Nephron (organoid): Measurements from ENCODE around the gene ARHGAP29.
A peak's percentile ranks its signal among the peaks of the same experiment; 100 is the strongest.

ENCODE experiments used
- H3K27ac Mint-ChIP-seq, 3 experiments: 2 replicates each; pipeline ENCODE4 v1.8.0; 2020; ENCODE audit warnings: mixed read lengths in 3 of 3, mild to moderate bottlenecking in 2 of 3, moderate library complexity in 1 of 3
- H3K27me3 Mint-ChIP-seq: 2 replicates; pipeline ENCODE4 v1.8.0; 2021; ENCODE audit warnings: low read depth, mild to moderate bottlenecking, moderate library complexity, mixed read lengths
- H3K36me3 Mint-ChIP-seq: 2 replicates; pipeline ENCODE4 v1.8.0; 2020; ENCODE audit warnings: low read depth, mixed read lengths
- H3K4me1 Mint-ChIP-seq: 2 replicates; pipeline ENCODE4 v1.8.0; 2020; ENCODE audit warnings: mixed read lengths
- H3K4me3 Mint-ChIP-seq, 3 experiments: 2 replicates each; pipeline ENCODE4 v1.8.0; 2020; ENCODE audit warnings: mild to moderate bottlenecking in 3 of 3, mixed read lengths in 3 of 3, moderate library complexity in 2 of 3
- H3K9me3 Mint-ChIP-seq: 2 replicates; pipeline ENCODE4 v1.8.0; 2020; ENCODE audit warnings: mixed read lengths
- TF ChIP-seq, protein P1 (sequence below), 3 experiments: fragments of 200-600 bp; sonication (generic); IDR thresholded peaks; one replicate each; pipeline ENCODE4 v1.5.0; 2021; ENCODE audit warnings: antibody characterized with exemption in 3 of 3; ENCODE audit not compliant: unreplicated experiment in 3 of 3

ARHGAP29 gene, protein sequence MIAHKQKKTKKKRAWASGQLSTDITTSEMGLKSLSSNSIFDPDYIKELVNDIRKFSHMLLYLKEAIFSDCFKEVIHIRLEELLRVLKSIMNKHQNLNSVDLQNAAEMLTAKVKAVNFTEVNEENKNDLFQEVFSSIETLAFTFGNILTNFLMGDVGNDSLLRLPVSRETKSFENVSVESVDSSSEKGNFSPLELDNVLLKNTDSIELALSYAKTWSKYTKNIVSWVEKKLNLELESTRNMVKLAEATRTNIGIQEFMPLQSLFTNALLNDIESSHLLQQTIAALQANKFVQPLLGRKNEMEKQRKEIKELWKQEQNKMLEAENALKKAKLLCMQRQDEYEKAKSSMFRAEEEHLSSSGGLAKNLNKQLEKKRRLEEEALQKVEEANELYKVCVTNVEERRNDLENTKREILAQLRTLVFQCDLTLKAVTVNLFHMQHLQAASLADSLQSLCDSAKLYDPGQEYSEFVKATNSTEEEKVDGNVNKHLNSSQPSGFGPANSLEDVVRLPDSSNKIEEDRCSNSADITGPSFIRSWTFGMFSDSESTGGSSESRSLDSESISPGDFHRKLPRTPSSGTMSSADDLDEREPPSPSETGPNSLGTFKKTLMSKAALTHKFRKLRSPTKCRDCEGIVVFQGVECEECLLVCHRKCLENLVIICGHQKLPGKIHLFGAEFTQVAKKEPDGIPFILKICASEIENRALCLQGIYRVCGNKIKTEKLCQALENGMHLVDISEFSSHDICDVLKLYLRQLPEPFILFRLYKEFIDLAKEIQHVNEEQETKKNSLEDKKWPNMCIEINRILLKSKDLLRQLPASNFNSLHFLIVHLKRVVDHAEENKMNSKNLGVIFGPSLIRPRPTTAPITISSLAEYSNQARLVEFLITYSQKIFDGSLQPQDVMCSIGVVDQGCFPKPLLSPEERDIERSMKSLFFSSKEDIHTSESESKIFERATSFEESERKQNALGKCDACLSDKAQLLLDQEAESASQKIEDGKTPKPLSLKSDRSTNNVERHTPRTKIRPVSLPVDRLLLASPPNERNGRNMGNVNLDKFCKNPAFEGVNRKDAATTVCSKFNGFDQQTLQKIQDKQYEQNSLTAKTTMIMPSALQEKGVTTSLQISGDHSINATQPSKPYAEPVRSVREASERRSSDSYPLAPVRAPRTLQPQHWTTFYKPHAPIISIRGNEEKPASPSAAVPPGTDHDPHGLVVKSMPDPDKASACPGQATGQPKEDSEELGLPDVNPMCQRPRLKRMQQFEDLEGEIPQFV

DNA sequence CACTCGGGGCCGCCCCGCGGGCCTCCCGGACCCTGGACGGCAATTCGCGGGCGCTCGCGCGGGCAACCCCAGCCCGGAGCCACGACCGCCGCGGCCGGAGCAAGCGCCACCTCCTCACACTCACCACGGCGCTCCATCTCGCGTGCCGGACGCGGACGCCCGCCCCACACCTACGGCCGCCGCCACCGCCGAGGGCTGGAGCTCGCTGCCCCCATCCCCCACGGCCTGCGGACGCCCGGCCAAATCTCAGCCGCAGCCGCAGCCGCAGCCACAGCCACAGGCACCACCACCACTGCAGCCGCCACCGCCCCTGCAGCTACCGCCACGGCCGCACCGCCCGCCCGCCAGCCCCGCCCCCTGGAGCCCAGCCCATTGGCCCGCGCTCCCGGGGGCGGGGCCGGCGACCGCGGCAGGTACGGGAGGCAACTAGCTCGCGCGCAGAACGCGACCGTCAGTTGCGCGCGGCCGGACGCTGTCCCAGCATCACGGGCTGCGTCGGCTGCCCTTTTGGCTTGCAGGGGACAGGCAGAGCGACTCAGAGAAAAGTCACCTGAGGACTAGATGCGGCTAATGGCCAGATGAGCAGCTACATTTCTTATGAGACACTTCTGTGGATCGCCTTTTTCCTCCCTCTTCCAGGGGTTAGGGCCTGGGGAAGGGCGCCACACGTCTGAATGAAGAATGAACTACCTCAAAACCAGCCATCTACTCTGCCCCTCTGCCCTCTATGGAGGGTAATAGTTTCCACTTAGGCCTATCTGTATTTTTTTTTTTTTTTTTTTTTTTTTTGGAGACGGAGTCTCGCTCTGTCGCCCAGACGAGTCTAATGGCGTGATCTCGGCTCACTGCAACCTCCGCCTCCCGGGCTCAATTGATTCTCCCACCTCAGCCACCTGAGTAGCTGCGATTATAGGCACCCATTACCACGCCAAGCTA is at the start of gene ARHGAP29:
Gene ARHGAP29, minus strand, starts transcription at position 294 of the 936 bp plus-strand sequence. CDS start 5,973 bp downstream, outside the sequence.
- Mint-ChIP-seq H3K4me3 (peak within 1 kb of the TSS; percentile 87 to 91 (median 91)), H3K4me1 (peaks cover 24% of the 10 kb centered on the region), H3K9me3 (peaks cover 5% of the 10 kb centered on the region), H3K36me3 (no peaks in the 10 kb centered on the region), H3K27me3 (peaks cover 44% of the 10 kb centered on the region), H3K27ac (peak within 1 kb of the TSS; percentile 66 to 83 (median 74))
- TF ChIP-seq, protein P1, sequence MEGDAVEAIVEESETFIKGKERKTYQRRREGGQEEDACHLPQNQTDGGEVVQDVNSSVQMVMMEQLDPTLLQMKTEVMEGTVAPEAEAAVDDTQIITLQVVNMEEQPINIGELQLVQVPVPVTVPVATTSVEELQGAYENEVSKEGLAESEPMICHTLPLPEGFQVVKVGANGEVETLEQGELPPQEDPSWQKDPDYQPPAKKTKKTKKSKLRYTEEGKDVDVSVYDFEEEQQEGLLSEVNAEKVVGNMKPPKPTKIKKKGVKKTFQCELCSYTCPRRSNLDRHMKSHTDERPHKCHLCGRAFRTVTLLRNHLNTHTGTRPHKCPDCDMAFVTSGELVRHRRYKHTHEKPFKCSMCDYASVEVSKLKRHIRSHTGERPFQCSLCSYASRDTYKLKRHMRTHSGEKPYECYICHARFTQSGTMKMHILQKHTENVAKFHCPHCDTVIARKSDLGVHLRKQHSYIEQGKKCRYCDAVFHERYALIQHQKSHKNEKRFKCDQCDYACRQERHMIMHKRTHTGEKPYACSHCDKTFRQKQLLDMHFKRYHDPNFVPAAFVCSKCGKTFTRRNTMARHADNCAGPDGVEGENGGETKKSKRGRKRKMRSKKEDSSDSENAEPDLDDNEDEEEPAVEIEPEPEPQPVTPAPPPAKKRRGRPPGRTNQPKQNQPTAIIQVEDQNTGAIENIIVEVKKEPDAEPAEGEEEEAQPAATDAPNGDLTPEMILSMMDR (IDR thresholded peaks at IDR 0.05; ENCODE audit: unreplicated experiment in 3 of 3): no peak

DNA sequence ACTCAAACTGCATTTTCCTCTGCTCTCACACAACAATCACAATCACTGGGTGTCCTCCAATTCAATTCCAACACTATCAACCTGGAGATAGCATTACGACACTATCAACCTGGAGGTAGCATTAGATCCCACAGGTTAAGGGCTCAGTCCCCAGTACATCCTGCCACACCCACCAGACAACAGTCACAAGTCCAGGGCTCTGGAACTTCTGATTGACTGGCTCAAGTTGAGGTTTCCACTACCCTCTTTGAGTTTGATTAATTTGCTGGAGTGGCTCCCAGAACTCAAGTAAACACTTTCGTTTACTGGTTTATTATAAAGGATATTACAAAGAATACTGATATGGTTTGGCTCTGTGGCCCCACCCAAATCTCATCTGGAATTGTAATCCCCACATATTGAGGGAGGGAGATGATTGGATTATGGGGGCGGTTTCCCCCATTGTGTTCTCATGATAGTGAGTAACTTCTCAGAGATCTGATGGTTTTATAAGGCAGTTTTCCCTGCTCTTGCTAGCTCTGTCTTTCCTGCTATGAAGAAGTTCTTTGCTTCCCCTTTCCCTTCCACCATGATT is 49.6 kb upstream of the ARHGAP29 start:
- TF ChIP-seq, protein P1 (IDR thresholded peaks at IDR 0.05; ENCODE audit: unreplicated experiment in 3 of 3): no peak
- no peaks in the 10 kb centered on the region for H3K36me3 Mint-ChIP-seq
- H3K27me3 Mint-ChIP-seq: no peaks in the 10 kb centered on the region
- H3K27ac Mint-ChIP-seq: no peak overlapping the region
- no peak overlapping the region for H3K4me3 Mint-ChIP-seq
- H3K9me3 Mint-ChIP-seq: no peaks in the 10 kb centered on the region
- H3K4me1 Mint-ChIP-seq: peaks cover 11% of the 10 kb centered on the region

DNA sequence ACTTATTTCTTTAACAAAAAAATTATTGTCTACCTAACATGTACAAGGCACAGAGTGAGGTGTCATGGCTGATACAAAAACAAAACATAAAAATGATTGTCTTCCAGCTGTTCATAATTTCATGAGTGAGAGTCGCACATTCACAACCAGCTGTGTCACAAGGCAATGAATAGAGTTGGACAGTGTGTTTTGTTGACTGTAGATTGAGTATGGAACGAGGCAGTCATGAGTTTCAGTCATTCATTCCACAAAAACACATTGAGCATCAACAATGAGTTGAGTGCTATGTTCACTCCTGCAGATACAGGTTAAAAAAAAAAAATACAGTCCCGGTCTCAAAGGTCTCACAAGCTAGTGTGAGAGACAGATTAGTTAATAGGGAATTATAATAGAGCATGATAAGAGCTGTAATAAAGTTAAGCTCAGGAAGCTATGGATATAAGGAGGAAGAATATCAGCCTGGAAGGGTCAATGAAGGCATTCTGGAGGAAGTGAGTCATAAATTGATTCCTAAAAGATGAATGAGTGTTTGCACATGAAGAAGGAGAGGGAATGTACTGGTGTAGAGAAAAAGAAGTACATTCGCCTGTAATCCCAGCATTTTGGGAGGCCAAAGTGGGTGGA is 47.8 kb upstream of the ARHGAP29 start:
- no peaks in the 10 kb centered on the region for H3K36me3 Mint-ChIP-seq
- peaks cover 17% of the 10 kb centered on the region for H3K4me1 Mint-ChIP-seq
- H3K9me3 Mint-ChIP-seq: no peaks in the 10 kb centered on the region
- no peaks in the 10 kb centered on the region for H3K27me3 Mint-ChIP-seq
- H3K4me3 Mint-ChIP-seq: no peak overlapping the region
- peak overlapping the region in 1 of 3 experiments; percentile 0 for H3K27ac Mint-ChIP-seq
- TF ChIP-seq, protein P1 (IDR thresholded peaks at IDR 0.05; ENCODE audit: unreplicated experiment in 3 of 3): no peak

DNA sequence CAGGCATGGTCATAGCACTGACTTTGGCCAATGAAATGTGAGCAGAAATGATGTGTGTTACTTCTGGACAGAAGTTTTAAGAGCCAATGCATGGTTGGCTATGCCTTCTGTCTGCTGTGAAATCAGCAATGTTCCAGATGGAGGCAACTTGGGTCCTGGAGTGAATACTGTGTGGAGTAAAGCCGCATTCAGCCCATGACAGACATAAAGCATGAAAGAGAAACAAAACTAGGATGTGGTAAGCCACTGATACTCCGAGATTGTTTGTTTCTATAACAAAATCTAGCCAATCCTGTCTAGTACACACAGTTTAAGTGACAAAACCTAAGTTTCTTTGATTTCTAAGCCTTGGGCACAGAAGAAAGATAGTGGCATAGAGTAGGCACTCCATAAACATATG is 47.1 kb upstream of the ARHGAP29 start:
- no peak overlapping the region for H3K4me3 Mint-ChIP-seq
- TF ChIP-seq, protein P1 (IDR thresholded peaks at IDR 0.05; ENCODE audit: unreplicated experiment in 3 of 3): no peak
- H3K4me1 Mint-ChIP-seq: peaks cover 17% of the 10 kb centered on the region
- H3K27ac Mint-ChIP-seq: peak overlapping the region in 1 of 3 experiments; percentile 0
- H3K36me3 Mint-ChIP-seq: no peaks in the 10 kb centered on the region
- no peaks in the 10 kb centered on the region for H3K9me3 Mint-ChIP-seq
- H3K27me3 Mint-ChIP-seq: no peaks in the 10 kb centered on the region
